NCI-H2171 (cell line): ENCODE measurements around the gene CYP2E1.
"Not testable (repeated sequence)": the region's sequence is repeated elsewhere in the genome, so short reads cannot be mapped to it uniquely, and the experiment has no call there.

Source experiments
- DNase-seq: peaks from one replicate; lab custom pipeline; 2025; lab: John Stamatoyannopoulos, UW

The CYP2E1 gene

DNA sequence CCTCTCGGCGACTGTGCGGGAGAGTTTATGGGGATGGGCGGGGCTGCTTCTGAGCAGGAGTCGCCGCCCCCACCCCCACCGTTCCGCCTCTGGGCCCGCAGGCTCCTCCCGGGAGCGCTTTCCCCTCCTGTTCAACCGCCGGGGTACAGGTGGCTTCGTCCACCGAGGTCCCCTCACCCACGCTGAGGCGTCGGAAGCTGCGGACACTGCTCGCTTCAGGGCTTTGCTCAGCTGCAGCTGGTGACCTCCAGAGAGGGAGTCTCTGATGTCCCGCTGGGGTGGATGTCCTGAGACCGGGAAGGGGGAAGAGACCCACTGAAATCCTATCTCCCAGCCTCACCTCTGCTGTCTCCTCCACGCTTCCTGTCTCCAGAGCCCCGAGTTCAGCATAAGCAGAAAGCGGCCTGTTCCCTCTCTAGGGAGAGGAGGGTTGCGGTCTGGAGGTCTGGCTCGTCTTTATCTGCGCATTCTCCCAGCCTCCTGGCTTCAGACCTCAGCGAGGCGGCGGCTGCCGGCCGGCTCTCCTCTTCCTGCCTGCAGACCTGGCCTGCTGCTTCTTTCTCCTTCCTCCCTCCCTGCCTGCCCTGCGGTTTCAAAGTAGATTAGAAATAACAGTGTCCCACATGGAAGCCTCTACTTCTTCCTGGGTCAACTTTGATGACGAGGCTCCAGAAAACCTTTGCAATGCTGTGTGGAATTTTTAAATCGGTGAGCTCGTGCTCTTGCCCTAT, 1.8 kb downstream of the CYP2E1 start:
- DNase-seq, result no peak

DNA sequence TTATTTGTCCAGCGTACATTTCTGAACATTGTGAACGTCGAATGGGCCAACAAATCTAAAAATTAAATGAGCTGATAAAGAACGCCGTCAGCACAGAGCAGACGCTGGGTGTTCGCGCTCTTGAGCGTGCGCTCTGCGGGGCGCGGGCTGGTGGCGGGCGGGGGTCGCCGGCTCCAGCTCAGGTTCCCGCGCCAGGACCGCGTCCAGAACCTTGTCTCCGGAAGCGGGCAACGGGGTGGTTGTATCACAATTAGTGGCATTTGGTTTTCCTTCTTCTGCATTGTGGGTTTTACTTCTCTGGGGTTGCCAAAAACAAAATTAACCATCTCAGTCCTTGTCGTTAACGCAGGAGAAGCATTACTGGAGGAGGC, 2.4 kb downstream of the CYP2E1 start:
- no peak for DNase-seq

DNA sequence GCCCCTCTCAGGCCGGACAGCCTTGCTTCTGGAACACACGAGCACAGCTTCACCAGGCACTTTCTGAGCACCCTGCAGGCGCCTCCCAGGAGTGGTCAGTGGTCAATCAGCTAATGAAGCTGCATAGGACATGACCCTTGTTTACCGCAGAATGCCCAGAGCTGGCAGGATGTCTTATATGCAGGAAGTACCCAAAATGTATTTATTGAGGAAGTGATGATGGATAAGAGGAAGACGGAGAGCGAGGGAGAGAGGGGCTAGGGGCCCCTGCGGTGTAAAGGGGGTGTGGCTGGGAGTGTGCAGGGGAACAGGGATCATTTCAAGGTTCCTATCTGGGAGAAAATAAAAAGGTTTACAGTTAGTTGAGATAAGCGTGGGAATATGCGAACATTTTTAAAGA, 3.3 kb downstream of the CYP2E1 start:
- no peak for DNase-seq

DNA sequence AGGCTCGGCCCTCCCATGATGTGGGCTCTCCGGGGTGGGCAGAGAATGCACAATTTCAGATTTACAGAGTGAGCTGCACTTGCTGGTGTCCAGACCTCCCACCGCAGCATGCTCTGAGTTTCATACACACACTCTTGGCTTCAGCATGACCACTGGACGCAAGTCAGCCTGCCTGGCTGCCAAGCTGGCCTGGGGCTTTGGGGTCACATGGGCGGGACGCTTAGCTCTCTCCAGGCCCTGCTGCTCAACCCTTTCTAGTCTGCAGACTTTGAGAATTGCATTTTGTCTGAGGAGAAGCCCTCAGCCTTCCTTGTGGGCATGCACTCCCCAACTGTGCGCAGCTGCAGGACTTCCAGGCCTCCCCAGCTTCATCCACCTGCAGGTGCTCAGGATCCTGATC, 5.7 kb downstream of the CYP2E1 start:
- DNase-seq, result no peak

DNA sequence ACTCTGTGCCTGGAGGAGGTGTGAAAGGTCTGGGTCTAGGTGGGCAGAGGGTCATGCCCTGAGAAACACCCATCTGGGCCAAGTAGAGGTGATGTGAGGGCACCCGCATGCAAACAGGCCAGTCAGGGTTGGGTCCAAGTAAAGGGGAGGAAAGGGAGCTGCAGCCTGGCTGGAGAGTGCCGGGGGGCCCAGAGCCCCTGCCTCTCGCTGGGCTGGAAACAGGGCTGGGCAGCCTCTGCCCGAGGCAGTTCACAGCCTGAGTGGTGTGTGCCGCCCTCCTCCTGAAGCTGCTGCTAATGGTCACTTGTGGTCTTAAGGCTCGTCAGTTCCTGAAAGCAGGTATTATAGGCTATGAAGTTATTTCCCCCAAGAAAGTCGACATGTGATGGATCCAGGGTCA, 7.3 kb downstream of the CYP2E1 start:
- DNase-seq, result no peak

DNA sequence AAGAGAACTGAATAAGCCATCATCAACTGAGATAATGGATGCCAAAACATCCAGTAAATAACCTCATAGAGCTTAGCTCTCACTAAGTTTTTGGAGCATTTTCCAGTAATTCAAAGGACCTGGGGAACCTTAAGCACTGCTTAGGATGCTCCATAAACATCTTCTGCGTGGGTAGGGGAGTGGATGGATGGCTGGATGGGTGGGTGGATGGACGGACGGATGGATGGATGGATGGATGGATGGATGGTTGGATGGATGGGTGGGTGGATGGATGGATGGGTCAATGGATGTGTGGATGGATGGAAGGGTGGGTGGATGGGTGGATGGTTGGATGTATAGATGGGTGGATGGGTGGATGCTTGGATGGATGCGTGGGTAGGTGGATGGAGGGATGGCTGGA, 9.0 kb downstream of the CYP2E1 start:
- DNase-seq, result no peak

DNA sequence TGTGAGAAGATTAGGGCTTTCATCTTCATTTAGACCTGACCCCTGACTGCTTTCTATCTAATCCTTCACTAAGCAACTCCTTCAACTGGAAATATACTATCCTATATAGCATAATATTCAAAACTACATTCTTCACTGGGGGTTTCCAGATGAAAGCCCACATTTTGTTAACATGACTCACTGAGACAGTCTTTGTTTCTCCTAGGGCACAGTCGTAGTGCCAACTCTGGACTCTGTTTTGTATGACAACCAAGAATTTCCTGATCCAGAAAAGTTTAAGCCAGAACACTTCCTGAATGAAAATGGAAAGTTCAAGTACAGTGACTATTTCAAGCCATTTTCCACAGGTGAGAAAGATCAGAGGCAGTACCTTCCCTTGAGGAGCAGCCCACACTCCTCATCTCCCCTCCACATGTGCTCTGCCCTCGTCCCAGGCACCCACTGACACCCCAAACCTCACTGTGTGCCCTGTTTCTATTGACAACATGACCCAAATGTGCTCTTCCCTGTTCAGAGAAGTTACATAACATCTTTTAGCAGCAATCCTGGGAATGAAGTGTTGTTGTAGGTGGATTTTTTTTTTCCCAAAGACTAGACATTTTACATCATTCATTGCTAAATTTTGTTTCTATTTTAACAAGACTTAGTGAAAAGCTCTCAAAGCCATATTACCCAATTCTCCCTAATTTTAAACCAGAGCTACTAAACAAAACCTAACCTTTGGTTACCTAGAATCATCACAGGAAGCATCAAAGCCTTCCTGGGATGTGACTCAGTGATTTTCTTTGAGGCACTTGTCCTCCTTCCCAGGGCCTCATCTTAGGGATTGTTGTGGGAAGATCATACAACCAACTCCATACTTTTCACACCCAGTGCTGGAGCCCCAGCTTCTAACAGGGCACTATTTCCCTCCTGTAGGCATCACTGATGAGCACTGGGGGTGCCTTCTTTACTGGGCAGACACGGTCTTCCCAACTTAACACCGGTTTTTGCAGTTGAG, 10.7 kb downstream of the CYP2E1 start:
- no peak for DNase-seq

DNA sequence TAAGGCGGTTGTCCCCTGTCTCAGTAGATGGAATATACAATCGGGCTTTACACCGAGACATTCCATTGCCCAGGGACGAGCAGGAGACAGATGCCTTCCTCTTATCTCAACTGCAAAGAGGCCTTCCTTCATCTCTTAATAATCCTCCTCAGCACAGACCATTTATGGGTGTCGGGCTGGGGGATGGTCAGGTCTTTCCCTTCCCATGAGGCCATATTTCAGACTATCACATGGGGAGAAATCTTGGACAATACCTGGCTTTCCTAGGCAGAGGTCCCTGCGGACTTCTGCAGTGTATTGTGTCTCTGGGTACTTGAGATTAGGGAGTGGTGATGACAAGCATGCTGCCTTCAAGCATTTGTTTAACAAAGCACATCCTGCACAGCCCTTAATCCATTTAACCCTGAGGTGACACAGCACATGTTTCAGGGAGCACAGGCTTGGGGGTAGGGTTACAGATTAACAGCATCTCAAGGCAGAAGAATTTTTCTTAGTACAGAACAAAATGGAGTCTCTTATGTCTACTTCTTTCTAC, 14.3 kb downstream of the CYP2E1 start:
- not testable (repeated sequence) for DNase-seq

DNA sequence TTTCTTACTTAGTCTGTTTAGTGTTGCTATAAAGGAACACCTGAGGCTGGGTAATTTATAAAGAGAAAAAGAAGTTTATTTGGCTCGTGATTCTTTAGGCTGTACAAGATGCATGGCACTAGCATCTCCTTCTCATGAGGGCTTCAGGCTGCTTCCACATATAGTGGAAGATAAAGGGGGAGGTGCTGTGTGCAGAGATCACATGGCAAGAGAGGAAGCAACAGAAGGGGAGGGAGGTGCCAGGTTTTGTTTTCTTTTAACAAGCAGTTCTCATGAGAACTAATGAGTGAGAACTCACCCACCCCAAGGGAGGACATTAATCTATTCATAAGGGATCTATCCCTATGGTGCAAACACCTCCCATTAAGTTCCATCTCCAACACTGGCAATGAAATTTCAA, 17.3 kb downstream of the CYP2E1 start:
- no peak for DNase-seq

DNA sequence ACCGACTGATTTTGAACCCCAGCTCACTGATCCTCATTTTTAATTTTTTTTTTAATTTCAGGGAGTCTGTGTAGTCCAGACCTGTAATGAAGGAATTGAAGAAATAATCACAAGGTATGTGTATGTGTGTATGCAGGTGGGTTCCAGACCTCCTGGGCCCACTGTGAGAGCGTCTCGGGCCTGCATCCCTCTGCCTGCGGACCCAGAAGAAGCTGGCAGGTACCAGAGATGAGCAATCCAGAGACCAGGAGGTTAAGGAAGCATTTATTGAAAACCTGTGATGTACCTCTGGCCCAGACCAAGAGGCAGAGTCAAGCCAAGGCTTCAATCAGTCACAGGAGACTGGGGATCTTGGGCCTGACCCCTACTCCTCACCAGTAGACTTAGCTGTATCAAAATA, 27.4 kb downstream of the CYP2E1 start:
- no peak for DNase-seq

DNA sequence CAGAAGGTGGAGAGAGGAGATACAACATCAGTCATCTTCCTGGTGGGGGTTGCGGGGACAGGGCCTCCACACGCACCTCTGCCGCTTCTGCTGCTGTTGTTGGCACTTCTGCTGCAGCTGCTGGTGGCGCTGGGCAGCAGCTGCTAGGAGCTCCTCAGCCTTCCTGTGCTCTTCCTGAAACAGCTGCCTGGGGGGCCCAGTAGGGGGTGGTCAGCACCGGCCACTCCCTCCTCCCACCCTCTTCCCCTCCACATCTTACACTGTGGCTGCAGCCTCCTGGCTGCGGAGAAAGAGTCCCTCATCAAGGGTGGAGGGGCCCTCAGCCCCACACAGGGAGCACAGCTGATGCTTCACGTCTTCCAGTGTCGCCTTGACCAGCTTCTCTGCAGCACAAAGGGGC, 28.4 kb downstream of the CYP2E1 start:
- DNase-seq, result no peak

DNA sequence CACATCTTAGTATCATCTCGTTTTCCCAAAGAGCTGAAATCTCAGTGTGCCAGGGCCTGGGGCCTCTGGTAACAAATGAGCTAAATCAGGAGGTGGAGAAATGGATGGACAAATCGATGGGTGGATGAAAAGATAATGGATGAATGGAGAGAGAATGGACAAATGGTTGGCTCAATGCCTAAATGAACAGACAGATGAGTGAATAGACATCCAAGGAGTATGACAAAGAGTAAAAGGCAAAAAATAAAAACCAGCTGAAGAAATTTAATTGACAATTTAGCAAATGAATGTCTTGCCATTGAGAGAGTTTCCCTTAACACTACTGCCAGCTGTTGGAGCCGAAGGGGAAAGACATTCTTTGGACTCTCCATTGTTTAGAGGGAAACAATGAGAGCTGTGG, 30.2 kb downstream of the CYP2E1 start:
- DNase-seq, result no peak

DNA sequence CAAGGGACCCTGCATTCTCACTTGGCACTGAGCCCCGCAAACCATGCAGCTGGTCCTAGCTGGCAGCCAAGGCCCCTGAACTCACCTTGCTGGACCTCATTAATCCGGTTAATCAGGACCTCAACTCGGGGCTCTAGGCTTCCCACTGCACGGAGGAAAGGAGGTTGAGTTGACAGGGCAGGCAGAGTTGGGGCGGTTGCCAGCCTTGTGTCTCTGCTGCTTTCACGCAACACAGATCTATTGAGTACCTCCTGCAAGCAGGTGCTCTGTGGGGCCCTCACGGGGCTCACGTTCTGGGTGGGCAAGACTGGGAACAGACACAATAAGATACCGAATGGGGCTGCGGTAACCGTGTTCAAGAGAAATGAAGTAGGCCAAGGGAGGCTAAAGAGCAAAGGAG, 32.1 kb downstream of the CYP2E1 start:
- no peak for DNase-seq

DNA sequence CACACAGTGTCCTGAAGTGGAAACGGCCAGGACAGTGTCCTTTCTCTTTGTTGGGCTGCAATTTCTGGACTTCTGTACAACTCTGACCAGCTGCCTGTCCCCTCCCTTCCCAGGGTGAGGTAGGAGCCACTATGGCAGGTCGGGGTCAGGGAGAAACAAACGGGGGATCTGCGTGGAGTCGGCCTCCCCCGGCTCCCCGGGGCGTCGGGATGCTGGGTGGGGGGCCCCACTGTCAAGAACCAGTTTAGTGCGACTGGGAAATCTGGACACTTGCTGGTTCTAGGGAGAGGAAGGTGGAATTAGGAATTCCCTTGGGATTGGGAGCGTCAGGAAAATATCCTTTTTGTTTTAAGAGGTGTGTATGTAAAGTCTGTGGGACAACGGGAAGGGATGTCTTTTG, 37.7 kb downstream of the CYP2E1 start:
- DNase-seq, result no peak

DNA sequence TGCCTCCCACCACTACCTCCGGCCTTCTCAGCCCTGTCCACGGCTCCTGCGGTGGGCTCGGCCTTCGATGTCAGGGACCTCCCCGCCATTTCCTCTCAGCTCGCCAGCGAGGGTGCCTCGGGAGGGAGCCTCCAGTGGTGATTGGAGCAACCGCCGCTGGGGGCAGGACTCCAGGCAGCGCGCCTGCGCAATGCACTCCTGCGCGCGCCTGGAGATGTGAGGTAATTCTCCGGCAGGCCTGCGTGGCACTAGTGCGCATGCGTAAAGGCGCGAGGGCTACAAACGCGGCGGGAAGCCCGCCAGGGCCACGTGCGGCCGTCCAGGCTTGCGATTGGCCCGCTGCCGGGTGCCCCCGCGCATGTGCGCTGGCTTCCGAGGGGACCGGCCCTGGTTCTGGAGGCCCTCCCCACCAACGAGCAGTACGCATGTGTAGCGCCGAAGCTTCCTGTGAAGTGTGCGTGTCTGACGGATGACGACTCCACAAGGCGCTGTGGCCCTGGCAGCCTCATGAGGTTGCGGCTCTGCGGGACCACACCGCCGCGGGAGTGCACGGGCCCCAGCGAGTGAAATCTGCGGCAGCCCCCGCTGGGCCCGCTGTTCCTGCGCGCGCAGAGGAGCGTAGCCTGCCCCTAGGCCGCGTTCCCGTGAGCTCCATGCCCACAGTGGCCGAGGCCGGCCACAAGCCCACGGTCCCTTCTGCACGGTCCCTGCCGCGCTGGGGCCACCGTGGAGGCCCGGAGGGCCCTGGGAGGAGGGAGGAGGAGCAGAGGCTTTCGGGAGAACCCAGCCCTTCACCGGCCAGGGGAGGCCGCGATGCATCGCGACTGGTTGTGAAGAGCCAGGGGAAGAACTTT, 38.5 kb downstream of the CYP2E1 start, which contains the start of gene SYCE1:
Gene SYCE1, minus strand, starts transcription at position 143 of the 854 bp plus-strand sequence. Its CDS starts 54 bp downstream, at position 89.
- DNase-seq, result no peak

DNA sequence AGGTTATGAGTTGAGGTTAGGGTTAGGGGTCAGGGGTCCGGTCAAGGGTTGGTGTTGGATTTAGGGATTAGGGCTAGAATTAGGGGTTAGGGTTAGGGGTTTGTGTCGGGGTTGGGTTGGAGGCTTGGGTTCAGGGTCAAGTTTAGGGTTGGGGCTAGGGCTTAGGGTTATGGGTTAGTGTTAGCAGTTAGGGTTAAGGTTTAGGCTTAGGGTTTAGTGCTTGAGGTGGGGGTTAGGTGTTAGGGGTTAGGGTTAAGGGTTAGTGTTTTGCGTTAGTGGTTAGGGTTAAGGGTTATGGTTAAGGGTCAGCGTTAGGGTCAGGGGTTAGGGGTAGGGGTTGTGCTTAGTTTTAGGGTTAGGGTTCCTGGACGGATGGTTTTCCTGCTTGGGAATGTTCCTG, 40.0 kb downstream of the CYP2E1 start:
- no peak for DNase-seq

DNA sequence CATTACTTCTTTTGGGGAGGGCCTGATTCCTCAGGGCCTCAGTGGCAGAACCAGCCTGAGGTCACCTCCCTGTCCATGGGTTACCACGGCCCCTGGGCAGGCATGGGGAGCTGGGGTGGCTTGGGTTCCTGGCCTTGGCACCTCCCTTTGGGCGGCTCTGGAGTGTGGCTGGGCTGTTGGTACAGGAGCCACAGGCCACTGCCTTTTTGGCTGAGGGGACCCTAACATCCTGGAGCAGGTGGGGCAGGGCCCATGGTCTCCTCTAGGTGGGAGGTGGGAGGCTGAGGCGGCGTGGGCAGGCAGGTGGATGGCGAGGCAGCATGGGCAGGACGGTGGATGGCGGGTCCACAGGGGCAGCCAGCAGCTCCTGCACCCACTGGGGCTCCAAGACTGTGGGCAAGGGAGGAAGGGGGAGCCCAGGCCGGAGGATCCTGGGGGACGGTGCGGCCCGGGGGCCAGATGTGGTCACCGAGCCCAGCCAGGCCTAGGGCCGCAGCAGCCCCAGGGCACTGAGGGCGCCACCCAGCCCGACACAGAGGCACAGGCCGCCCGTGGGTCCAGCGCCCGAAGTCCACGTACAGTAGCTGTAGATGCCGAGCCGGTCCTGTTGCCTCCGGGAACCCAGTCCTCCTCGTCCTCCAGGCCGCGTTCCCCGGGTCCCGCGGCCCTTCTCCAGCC, 40.6 kb downstream of the CYP2E1 start:
- DNase-seq, result no peak

DNA sequence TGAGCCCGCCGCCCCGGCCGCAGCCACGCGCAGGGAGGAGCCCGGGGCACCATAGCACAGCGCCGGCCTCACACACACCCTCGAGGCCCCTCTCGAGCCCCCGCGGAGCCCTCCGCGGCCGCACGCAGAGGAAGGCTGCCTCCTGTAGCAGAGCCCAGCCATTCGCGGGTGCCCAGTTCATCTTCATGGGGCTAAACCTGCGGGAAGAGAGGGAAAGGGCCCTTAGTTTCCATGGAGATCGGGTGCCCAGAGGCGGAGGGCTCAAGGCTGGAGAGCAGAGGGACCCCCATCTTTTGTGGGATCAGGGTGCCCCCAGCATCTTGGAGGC, 41.1 kb downstream of the CYP2E1 start:
- no peak for DNase-seq

DNA sequence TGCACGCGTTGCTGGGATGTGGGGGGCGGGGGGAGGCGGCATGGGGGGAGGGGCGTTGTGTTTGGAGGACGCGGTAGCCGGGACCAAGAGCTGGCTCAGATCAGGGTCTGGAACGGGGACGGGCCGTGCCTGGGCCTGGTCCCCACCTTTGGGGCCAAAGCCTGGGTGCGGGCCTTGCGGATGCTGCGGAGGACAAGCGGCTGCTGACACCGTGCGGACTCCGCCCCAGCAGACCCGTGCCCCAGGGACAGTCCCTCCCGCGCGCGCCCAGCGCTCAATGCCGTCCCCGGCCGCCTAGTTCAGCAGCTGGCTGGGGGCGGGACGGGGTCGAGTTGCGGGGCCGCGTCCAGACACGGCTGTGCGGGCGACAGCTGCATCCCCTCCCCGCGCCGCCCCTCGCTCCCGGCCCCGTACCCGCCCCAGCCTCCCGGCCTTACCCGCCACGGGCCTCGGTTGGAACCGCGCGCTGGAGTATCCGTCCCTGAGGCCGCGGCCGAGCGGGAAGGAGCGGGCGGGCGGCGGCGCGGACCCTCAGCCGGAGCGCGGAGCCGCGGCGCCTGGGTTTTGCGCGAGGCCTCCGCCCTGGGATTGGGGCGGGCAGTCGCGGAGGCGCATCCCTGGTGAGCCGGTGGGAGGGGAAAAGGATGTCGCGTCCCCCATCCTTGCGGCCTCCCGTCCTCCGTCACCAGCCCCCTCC, 41.8 kb downstream of the CYP2E1 start:
- DNase-seq, result not testable (repeated sequence)

DNA sequence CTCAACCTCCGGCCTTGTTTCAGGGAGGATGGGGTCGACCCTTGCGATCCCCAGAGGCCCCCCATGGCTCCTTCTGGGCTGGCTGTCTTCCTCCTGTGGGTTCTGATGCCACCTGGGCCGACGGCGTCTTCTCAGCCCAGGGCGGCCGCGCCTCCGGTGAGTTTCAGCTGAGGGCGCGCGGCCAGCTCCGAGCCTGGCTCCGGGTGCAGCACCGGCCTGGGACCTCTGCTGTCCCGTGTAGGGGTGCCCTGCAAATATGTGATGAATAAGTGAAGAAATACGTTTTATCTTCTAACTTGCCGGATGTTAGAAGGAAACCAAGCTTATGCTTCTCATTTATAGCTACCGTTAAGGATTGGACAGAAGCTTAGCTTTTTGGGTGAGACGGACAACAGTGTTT, 42.6 kb downstream of the CYP2E1 start:
- not testable (repeated sequence) for DNase-seq

DNA sequence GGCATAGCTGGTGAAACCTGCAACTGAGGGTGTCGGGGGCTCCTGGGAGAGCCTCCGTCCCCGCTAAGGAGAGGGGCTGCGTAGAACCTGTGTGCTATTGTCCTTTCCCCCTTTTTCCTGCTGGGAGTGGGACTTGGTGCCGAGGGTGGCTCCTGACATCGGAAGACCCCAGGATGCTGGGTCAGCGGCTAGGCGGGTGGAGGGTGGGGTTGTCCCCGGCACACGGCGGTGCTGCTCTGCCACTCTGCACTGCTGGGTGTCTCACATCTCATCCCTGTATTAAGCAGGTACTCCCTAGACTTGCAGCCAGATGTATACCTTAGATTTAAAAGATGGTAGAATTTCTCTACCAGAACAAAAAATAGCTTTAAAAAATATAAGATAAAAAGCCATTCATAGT, 44.9 kb downstream of the CYP2E1 start:
- DNase-seq, result not testable (repeated sequence)
